Measurements from ENCODE around the gene KRT71. TPM values are rescaled to one million over a fixed set of nuclear protein-coding genes. Genes with fewer than 3 reads are reported as not detected.

The KRT71 gene
- total and polyA plus RNA-seq, 2 donors from 2014 or later = not detected

GRCh38 chr12:52579468-52580465 is 26.8 kb upstream of the KRT71 start:
- TF ChIP-seq CTCF (IDR thresholded peaks at IDR 0.05; ENCODE audit: borderline replicate concordance, extremely low read depth, insufficient read depth) = no peak
- DNase-seq (peak in 2 of 5 donors; percentile 19 to 27), FAIRE-seq (no peak)
- no peaks in the 10 kb centered on the region for H3K36me3 ChIP-seq (ENCODE audit: control insufficient read depth in 2 of 3, insufficient read depth in 3 of 3, low read length in 3 of 3)
- intact Hi-C loops (cut with DNase I) = loop anchor here (5.0 kb wide), 1 partner anchor 298 kb away; no protein-coding TSS in a partner anchor
- no peaks in the 10 kb centered on the region for H3K27me3 ChIP-seq (ENCODE audit: control insufficient read depth, insufficient read depth, low read length)
- H3K9ac ChIP-seq (ENCODE audit: low read length in 3 of 3) = no peak overlapping the region
- no peak overlapping the region for H3K27ac ChIP-seq (ENCODE audit: low read depth in 2 of 2, low read length in 2 of 2)
- no peak overlapping the region for H3K4me3 ChIP-seq (ENCODE audit: low read length in 3 of 3)
- H3K4me1 ChIP-seq (ENCODE audit: control insufficient read depth in 2 of 3, insufficient read depth in 2 of 3, low read depth in 1 of 3, low read length in 3 of 3) = no peaks in the 10 kb centered on the region
- H3K9me3 ChIP-seq (ENCODE audit: control insufficient read depth in 2 of 3, insufficient read depth in 1 of 3, low read length in 3 of 3) = no peaks in the 10 kb centered on the region

- Histone ChIP-seq H3K36me3 (ENCODE audit: control insufficient read depth in 2 of 3, insufficient read depth in 3 of 3, low read length in 3 of 3) (no peaks in the 10 kb centered on the region), H3K9ac (ENCODE audit: low read length in 3 of 3) (no peak overlapping the region), H3K27me3 (ENCODE audit: control insufficient read depth, insufficient read depth, low read length) (no peaks in the 10 kb centered on the region), H3K4me3 (ENCODE audit: low read length in 3 of 3) (no peak overlapping the region), H3K4me1 (ENCODE audit: control insufficient read depth in 2 of 3, insufficient read depth in 2 of 3, low read depth in 1 of 3, low read length in 3 of 3) (no peaks in the 10 kb centered on the region), H3K27ac (ENCODE audit: low read depth in 2 of 2, low read length in 2 of 2) (no peak overlapping the region), H3K9me3 (ENCODE audit: control insufficient read depth in 2 of 3, insufficient read depth in 1 of 3, low read length in 3 of 3) (no peaks in the 10 kb centered on the region)
- no peak for FAIRE-seq
- DNase-seq = no peak
- intact Hi-C loops (cut with DNase I) = no loop called here
- TF ChIP-seq CTCF (IDR thresholded peaks at IDR 0.05; ENCODE audit: borderline replicate concordance, extremely low read depth, insufficient read depth) = no peak
Observed at GRCh38 chr12:52578469-52578868, 25.5 kb upstream of the KRT71 start.

- Histone ChIP-seq H3K27me3 (ENCODE audit: control insufficient read depth, insufficient read depth, low read length) (no peaks in the 10 kb centered on the region), H3K4me3 (ENCODE audit: low read length in 3 of 3) (no peak overlapping the region), H3K9ac (ENCODE audit: low read length in 3 of 3) (no peak overlapping the region), H3K9me3 (ENCODE audit: control insufficient read depth in 2 of 3, insufficient read depth in 1 of 3, low read length in 3 of 3) (no peaks in the 10 kb centered on the region), H3K4me1 (ENCODE audit: control insufficient read depth in 2 of 3, insufficient read depth in 2 of 3, low read depth in 1 of 3, low read length in 3 of 3) (no peaks in the 10 kb centered on the region), H3K27ac (ENCODE audit: low read depth in 2 of 2, low read length in 2 of 2) (no peak overlapping the region), H3K36me3 (ENCODE audit: control insufficient read depth in 2 of 3, insufficient read depth in 3 of 3, low read length in 3 of 3) (no peaks in the 10 kb centered on the region)
- FAIRE-seq = no peak
- peak in 1 of 5 donors; percentile 41 for DNase-seq
- intact Hi-C loops (cut with DNase I) = no loop called here
- TF ChIP-seq CTCF (IDR thresholded peaks at IDR 0.05; ENCODE audit: borderline replicate concordance, extremely low read depth, insufficient read depth) = no peak
Observed at GRCh38 chr12:52577316-52577715, 24.4 kb upstream of the KRT71 start.
